Measurements from ENCODE around the gene PLA1A. TPM values are rescaled to one million over a fixed set of nuclear protein-coding genes. Genes with fewer than 3 reads are reported as not detected.

PLA1A gene
- polyA plus RNA-seq, 3 donors, result 7.1 to 7.4 (median 7.2) TPM

- no peak for DNase-seq (ENCODE audit: extremely low read depth in 1 of 11, low read depth in 9 of 11, low spot score in 4 of 11)
Measured at GRCh38 chr3:119647843-119648575, 50.3 kb downstream of the PLA1A start.

GRCh38 chr3:119649761-119650160 is 52.1 kb downstream of the PLA1A start:
- DNase-seq (ENCODE audit: extremely low read depth in 1 of 11, low read depth in 9 of 11, low spot score in 4 of 11), result no peak

GRCh38 chr3:119652306-119653033 is 54.8 kb downstream of the PLA1A start:
- DNase-seq (ENCODE audit: extremely low read depth in 1 of 11, low read depth in 9 of 11, low spot score in 4 of 11), result no peak

GRCh38 chr3:119653876-119654275 is 56.2 kb downstream of the PLA1A start:
- DNase-seq (ENCODE audit: extremely low read depth in 1 of 11, low read depth in 9 of 11, low spot score in 4 of 11), result no peak

GRCh38 chr3:119657887-119658702 is 60.4 kb downstream of the PLA1A start:
- no peak for DNase-seq (ENCODE audit: extremely low read depth in 1 of 11, low read depth in 9 of 11, low spot score in 4 of 11)

- DNase-seq (ENCODE audit: extremely low read depth in 1 of 11, low read depth in 9 of 11, low spot score in 4 of 11), result no peak
Measured at GRCh38 chr3:119658994-119659393, 61.3 kb downstream of the PLA1A start.

- DNase-seq (ENCODE audit: extremely low read depth in 1 of 11, low read depth in 9 of 11, low spot score in 4 of 11), result no peak
Measured at GRCh38 chr3:119659606-119660291, 62.1 kb downstream of the PLA1A start.

- DNase-seq (ENCODE audit: extremely low read depth in 1 of 11, low read depth in 9 of 11, low spot score in 4 of 11), result no peak
Measured at GRCh38 chr3:119660474-119661440, 63.1 kb downstream of the PLA1A start, which contains the start of gene POPDC2. POPDC2 (minus strand) TSS chr3:119660589; CDS start chr3:119660423, 166 bp downstream.

GRCh38 chr3:119662604-119663373 is 65.1 kb downstream of the PLA1A start:
- no peak for DNase-seq (ENCODE audit: extremely low read depth in 1 of 11, low read depth in 9 of 11, low spot score in 4 of 11)

- DNase-seq (ENCODE audit: extremely low read depth in 1 of 11, low read depth in 9 of 11, low spot score in 4 of 11), result no peak
Measured at GRCh38 chr3:119663885-119664284, 66.2 kb downstream of the PLA1A start.

GRCh38 chr3:119664370-119664769 is 66.7 kb downstream of the PLA1A start:
- DNase-seq (ENCODE audit: extremely low read depth in 1 of 11, low read depth in 9 of 11, low spot score in 4 of 11), result no peak

GRCh38 chr3:119664850-119665379 is 67.2 kb downstream of the PLA1A start:
- no peak for DNase-seq (ENCODE audit: extremely low read depth in 1 of 11, low read depth in 9 of 11, low spot score in 4 of 11)

- DNase-seq (ENCODE audit: extremely low read depth in 1 of 11, low read depth in 9 of 11, low spot score in 4 of 11), result no peak
Measured at GRCh38 chr3:119665954-119666559, 68.4 kb downstream of the PLA1A start.

GRCh38 chr3:119669906-119670570 is 72.4 kb downstream of the PLA1A start:
- DNase-seq (ENCODE audit: extremely low read depth in 1 of 11, low read depth in 9 of 11, low spot score in 4 of 11), result no peak

GRCh38 chr3:119672776-119673175 is 75.1 kb downstream of the PLA1A start:
- DNase-seq (ENCODE audit: extremely low read depth in 1 of 11, low read depth in 9 of 11, low spot score in 4 of 11), result no peak

- DNase-seq (ENCODE audit: extremely low read depth in 1 of 11, low read depth in 9 of 11, low spot score in 4 of 11), result no peak
Measured at GRCh38 chr3:119673875-119674274, 76.2 kb downstream of the PLA1A start.

All from renal cortex interstitium (tissue), 11 donors.